HG03039 (cell line): ENCODE measurements around the gene MSLN.
"Not testable (repeated sequence)": the region's sequence is repeated elsewhere in the genome, so short reads cannot be mapped to it uniquely, and the experiment has no call there.

Experiments used
- ATAC-seq: cut with Tn5 transposase; IDR thresholded peaks from one replicate; pipeline ENCODE4 v1.9.1; 2021; ENCODE audit warnings: mild to moderate bottlenecking, moderate library complexity; ENCODE audit not compliant: unreplicated experiment

The MSLN gene

GRCh38 chr16:760545-761343 lies at the start of gene MSLN:
TSS of gene MSLN (plus strand) at chr16:760734. CDS start at chr16:762681, 1,947 bp downstream.
- no peak for ATAC-seq

GRCh38 chr16:711084-711483 lies 49.5 kb upstream of the MSLN start:
- ATAC-seq, result no peak

GRCh38 chr16:711548-712320 lies 48.8 kb upstream of the MSLN start:
- ATAC-seq, result no peak

DNA sequence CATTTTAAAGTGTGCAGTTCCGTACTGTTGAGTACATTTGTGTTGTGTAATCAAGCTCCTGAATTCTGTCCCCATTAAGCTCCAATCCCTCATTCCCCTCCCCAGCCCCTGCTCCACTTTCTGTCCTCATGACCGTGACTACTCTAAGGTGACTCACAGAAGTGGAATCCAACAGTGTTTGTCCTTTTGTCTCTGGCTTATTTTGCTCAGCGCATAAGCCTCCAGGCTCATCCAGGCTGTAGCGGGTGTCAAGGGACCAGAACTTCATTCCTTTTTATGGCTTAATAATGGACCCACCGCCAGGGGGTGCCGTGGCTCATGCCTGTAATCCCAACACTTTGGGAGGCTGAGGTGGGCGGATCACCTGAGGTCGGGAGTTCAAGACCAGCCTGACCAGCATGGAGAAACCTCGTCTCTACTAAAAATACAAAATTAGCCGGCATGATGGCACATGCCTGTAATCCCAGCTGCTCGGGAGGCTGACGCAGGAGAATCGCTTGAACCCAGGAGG lies 47.7 kb upstream of the MSLN start:
- ATAC-seq, result not testable (repeated sequence)

GRCh38 chr16:714079-714478 lies 46.5 kb upstream of the MSLN start:
- no peak for ATAC-seq

DNA sequence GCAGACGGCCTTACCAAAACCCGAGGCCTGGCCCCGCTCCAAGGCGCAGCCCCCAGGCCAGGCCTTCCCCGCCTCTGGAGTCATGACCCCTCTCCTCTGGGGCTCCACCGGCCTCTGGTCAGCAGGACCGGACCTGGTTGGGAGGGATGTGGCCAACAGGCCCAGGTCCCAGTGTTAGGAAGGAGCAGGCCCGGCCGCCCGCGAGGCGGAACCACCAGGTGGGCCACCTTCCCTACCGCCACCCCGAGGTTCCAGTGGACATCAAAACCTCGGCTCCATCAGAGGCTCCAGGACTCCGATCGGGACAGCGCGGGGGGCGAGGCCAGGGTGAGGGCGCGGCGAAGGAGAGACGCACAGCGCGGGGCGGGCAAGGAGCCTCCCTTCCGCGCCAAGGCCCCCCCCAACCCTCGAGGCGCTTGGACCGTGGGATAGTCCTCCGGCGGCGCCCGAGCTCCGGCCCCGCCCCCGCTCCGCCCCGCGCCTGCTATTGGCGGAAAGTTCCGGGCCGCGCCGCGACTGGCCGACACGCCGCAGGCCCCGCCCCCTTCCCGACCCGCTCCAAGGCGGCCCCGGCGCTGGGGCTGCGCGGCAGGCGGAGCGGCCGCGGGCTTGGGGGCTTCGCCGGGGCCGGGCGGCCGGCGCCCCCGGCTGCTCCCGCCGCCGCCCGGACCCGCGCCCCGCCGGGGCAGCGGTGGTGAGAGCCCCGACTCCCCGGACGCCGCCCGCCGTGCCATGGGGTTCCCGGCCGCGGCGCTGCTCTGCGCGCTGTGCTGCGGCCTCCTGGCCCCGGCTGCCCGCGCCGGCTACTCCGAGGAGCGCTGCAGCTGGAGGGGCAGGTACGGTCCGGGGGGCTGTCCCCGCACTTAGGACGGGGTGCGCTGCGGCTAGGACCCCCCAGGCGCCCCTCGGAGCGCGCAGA lies 45.7 kb upstream of the MSLN start, which contains the start of gene METRN:
Gene METRN, plus strand, starts transcription at position 561 of the 919 bp plus-strand sequence. Its CDS starts 172 bp downstream, at position 733.
- ATAC-seq, result no peak

- no peak for ATAC-seq
These were observed 44.9 kb upstream of the MSLN start for GRCh38 chr16:715477-716199.

- no peak for ATAC-seq
These were observed 44.4 kb upstream of the MSLN start for GRCh38 chr16:716200-716568.

DNA sequence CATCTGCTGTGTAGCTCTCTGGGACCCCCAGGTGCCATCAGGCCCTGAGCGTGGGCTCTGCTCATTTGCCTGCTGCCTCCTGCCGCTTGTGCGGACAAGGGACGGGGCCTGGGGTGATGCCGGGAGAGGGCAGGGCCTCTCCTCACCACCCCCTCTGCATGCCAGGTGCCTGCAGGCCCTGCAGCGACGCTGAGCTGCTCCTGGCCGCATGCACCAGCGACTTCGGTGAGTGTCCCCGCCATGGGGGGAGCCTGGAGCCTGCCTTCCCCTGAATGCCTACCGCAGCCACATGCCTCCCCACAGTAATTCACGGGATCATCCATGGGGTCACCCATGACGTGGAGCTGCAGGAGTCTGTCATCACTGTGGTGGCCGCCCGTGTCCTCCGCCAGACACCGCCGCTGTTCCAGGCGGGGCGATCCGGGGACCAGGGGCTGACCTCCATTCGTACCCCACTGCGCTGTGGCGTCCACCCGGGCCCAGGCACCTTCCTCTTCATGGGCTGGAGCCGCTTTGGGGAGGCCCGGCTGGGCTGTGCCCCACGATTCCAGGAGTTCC lies 43.7 kb upstream of the MSLN start:
- ATAC-seq, result no peak

- ATAC-seq, result no peak
These were observed 42.9 kb upstream of the MSLN start for GRCh38 chr16:717450-718245.

DNA sequence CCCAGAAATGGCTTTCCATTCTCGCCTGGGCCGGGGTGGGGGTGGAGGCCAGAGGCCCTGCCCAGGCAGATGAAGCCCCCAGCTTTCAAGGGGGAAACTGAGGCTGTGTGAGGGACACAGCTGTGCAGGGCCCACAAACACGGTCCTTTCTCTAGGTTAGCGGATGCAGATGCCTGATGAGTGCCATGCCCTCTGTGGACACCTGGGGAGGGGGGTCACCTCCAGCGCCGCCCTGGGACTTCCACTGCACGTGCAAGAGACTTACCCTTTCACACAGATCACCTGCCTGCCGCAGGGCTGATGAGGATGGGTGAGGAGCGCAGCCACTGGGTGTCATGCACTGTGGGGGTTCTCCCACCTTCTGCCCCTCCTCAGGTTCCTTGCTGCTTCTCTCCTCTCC lies 42.1 kb upstream of the MSLN start:
- no peak for ATAC-seq

DNA sequence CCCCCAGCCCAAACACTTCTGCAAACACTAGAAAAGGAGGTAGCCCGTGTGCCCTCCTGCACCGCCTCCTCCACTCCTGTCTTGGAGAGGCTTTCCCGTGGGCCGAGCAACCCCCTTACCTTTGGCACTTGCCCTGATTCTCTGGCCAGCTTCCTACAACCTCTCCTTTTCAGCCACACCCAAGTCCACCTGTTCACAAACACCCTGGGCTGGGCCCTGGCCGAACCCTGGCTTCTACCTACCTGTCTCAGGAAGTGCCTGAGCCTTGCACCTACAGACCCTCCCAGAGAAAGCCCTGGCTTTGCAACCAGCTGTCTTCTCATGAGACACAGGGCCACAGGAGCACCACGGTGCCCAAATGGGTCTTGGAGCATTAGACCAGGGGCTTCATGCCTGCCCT lies 41.6 kb upstream of the MSLN start:
- ATAC-seq, result no peak

- ATAC-seq, result no peak
These were observed 40.6 kb upstream of the MSLN start for GRCh38 chr16:719815-720446.

DNA sequence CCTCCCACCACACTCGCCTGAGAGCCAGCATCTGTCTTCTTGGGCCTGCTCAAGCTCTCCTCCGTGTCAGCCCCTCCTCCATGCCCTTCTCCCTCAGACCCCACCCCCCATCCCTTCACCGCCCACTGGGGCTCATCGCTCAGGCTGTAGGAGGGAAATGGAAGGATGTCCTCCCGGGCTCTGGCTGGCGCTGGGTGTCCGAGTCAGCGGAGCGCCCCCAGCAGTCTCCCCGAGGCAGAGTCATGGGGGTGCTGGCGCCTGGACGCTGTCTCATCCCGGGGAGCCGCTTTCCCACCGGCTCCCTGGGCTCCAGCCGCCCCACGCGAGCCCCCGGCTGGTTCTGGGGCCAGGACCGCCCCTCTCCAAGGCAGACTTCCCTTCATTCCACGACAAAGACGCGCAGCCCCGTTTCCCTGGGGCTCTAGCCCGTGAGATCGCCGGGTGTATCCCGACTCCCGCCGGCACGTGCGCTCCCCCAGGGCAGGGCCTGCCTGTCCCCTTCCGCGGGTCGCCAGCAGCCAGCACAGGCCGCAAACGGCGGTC lies 40.0 kb upstream of the MSLN start:
- ATAC-seq, result peak; percentile 5

GRCh38 chr16:720990-721764 lies 39.4 kb upstream of the MSLN start, which contains the start of gene ANTKMT:
TSS of gene ANTKMT (plus strand) at chr16:721146. CDS start at chr16:721275, 129 bp downstream.
- ATAC-seq, result peak; percentile 57

GRCh38 chr16:721765-722540 lies 38.6 kb upstream of the MSLN start:
- ATAC-seq, result no peak
